Right lobe of liver (tissue), 4 donors: ENCODE measurements around the gene COL4A3.

Source experiments
- POLR2A ChIP-seq: fragments of 450-650 bp; IDR thresholded peaks from one replicate; pipeline ENCODE4 v1.6.1; 2017; ENCODE audit warnings: antibody characterized with exemption, mild to moderate bottlenecking
- TF ChIP-seq, protein P1 (sequence below), 4 donors: fragments of 200-600 bp in 3 of 4; fragments of 450-650 bp in 1 of 4; IDR thresholded peaks; one replicate each; pipeline versions ENCODE4 v1.5.1 to v1.8.0; 2016 to 2022; ENCODE audit warnings: antibody characterized with exemption in 4 of 4, mild to moderate bottlenecking in 2 of 4
- donor health status: DM: no; HTN: no; CAD: no.
- donor health status: DM: no; HTN: no; CAD: no.
- donor health status: DM: no; HTN: yes; CAD: no.

DNA sequence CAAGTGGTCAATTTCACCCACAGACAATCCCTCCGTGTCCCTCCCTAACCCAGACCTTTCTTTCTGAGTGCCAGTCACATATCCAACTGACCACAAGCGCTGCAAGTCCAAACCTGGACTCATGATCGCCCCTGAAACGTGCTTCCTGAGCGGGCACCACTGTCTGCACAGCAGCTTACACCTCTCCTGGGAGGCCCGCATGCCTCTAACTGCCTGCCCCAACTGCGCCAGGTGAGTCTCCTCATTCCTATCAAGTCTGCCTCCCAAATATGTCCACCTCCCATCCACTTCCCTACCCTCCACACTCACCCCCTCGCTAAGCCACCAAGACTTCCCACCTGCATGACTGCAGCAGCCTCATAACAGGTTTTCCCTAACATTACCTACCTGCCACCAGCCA lies 33.8 kb upstream of the COL4A3 start:
- TF ChIP-seq, protein P1, sequence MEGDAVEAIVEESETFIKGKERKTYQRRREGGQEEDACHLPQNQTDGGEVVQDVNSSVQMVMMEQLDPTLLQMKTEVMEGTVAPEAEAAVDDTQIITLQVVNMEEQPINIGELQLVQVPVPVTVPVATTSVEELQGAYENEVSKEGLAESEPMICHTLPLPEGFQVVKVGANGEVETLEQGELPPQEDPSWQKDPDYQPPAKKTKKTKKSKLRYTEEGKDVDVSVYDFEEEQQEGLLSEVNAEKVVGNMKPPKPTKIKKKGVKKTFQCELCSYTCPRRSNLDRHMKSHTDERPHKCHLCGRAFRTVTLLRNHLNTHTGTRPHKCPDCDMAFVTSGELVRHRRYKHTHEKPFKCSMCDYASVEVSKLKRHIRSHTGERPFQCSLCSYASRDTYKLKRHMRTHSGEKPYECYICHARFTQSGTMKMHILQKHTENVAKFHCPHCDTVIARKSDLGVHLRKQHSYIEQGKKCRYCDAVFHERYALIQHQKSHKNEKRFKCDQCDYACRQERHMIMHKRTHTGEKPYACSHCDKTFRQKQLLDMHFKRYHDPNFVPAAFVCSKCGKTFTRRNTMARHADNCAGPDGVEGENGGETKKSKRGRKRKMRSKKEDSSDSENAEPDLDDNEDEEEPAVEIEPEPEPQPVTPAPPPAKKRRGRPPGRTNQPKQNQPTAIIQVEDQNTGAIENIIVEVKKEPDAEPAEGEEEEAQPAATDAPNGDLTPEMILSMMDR (IDR thresholded peaks at IDR 0.05) = no peak
- no peak for TF ChIP-seq POLR2A
